GM21576 (cell line): ENCODE measurements around the gene ANTXR1.
"Not testable (repeated sequence)": the region's sequence is repeated elsewhere in the genome, so short reads cannot be mapped to it uniquely, and the experiment has no call there.

ENCODE experiments used
- ATAC-seq: cut with Tn5 transposase; IDR thresholded peaks from one replicate; pipeline ENCODE4 v1.9.1; 2021; ENCODE audit warnings: mild to moderate bottlenecking, moderate library complexity; ENCODE audit not compliant: unreplicated experiment

The ANTXR1 gene

DNA sequence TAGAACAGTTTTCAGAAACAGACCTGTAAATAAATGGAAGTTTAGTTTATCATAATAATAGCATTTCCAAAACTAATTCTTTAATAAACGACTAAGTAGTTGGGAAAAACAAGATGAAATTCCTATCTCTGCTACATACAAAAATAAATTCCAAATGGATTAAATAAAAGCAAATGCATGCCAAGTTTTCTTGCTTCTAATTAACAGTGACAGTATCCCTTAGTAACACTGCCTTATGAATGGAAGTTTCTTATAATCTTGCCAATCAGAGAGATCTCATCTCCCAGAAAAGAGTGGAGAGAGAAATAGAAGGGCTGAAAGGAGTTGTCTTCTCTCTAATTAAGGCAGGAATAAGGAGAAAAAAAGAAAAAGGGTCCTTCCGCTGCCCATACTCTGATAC is 240.1 kb downstream of the ANTXR1 start:
- no peak for ATAC-seq

DNA sequence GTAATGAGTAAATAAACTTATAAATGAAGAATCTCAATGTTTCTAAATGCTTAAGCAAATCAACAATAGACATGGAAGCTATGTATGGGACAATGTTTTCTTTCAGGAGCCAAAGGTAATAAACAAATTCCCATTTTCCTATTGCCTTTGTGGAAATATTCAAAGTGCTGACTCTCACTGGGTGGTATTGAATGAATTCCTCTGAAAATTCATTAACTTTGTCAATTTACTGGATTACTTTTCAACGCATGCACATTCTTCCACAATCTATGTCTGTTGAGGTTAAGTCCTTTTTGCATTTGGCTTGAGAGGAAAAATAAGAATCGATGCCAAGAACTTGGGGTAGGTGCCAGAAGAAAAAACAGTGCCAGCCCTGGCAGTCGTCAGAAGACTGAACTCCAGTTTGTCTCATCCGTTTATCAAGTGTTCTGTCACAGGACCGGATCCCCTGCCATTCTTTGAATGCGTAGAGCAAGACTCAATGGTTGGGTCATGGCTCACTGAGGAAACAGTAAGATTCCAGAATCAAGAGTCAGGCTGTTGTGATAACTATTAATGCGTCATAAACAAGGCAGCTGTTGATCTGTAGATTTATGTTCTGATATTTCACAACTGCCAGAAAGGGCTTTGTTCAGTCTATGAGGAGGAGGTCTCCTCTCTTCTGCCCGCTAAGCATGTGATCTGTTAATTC is 240.8 kb downstream of the ANTXR1 start:
- ATAC-seq = no peak

DNA sequence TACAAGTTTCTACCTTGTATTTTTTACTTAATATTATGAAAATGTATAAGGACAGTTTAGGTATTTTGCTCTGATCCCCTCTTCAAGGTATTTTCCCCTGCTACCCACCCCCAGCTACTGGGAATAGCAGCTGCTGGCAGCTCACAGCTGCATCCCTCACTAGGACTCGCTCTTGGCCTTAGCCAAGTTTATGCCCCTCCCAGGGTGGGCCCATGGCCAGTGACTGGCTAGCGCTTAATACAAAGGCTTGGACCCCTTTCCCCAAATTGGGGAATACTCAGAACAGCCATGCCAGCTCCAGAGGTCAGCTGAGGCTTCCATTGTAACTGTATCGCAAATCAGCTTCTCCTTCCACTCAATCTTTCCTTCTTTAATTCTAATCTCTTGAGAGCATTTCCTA is 242.8 kb downstream of the ANTXR1 start:
- no peak for ATAC-seq

DNA sequence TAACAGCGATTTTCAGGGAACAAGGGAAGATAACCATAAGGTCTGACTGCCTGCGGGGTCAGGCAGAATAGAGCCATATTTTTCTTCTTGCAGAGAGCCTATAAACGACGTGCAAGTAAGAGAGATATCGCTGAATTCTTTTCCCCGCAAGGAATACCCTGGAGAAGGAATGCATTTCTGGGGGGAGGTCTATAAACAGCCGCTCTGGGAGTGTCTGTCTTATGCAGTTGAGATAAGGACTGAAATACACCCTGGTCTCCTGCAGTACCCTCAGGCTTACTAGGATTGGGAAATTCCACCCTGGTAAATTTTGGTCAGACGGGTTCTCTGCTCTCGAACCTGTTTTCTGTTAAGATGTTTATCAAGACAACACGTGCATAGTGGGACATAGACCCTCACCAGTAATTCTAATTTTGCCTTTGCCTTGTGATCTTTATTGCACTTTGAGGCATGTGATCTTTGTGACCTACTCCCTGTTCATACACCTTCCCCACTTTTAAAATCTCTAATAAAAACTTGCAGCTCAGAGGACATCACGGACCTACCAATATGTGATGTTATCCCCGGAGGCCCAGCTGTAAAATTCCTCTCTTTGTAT is 247.1 kb downstream of the ANTXR1 start:
- ATAC-seq = not testable (repeated sequence)

DNA sequence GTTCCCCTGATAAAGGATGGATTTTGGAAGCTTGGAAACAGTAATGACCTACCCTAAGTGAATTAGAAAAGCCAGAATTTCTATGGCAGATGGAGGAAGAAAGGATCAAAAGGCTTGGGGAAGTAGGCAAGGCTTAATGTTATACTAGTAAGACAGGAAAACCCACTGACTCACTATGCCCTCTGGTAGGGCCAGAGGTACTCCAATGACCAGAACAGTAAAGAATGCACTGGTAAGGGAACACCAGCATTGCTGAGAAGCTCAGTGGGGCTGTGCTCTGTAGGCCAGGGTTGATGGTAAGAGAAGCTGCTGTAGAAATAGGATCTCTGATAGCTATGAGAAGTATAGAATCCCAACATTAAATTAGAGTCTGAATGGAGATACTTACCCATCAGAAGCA is 247.7 kb downstream of the ANTXR1 start:
- ATAC-seq = no peak

DNA sequence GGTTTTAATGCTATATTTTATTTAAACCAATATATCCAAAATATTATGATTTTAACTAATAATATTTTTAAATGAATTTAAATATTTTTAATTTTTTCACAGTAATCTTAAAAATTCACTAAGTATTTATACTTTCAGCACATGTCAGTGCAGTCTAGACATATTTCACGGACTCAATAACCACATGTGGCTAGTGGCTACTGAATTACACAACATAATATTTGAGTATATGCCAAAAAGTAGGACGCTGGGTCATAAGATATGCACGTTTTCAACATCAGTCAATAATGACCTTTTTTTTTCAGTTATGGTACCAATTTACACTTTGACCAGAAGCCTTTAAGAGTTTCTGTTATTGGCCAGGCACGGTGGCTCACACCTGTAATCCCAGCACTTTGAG is 256.4 kb downstream of the ANTXR1 start:
- ATAC-seq = no peak

DNA sequence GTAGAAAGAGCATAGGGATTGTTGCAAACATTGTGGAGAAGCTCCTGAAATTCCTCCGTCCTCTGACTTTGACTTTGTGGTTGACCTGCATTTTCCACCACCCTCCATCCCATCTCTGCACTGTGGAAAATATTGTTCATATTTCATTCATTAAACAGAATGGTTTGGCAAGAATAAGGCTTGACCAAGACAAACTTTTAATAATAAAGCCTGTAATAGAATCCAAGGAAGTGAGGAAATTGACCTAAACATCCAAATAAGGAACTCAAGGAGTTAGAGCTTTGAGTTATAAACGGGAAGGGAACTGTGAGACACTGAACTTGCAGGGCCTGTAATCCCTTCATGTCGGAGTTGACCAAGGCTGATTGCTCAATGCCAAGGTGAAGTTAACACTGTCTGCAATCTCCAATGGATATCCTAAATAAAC is 258.9 kb downstream of the ANTXR1 start:
- no peak for ATAC-seq

DNA sequence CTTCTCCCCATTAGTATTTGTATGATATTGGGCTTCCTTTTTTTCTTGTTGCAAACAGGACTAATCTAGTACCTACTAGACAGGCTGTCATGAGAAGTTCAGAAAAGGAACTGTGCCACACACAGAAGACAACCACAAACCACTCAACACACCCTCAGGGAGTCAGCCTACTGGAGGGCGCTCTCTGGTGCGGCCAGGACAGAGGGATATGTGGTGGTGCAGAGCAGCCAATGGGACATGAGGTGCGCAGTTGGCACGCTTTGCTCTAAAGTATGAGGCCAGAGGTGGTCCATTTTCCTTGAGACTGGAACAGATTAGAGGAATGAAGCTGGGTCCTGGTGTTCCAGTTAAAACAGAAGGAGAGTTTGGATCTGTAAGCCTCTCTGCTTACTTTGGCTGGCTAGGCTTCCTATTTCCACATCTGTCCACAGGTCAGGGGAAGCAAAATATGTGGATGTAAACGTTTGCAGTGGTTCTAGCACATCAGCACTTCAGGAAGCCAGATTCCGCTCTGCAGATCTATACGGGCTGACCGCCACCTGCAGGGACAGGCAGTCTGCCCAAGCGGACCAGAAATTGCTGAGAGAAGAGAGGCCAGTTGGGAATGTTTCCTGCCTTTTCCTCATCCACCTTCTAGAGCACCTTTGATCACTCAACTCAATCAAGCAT is 260.0 kb downstream of the ANTXR1 start:
- ATAC-seq = no peak

DNA sequence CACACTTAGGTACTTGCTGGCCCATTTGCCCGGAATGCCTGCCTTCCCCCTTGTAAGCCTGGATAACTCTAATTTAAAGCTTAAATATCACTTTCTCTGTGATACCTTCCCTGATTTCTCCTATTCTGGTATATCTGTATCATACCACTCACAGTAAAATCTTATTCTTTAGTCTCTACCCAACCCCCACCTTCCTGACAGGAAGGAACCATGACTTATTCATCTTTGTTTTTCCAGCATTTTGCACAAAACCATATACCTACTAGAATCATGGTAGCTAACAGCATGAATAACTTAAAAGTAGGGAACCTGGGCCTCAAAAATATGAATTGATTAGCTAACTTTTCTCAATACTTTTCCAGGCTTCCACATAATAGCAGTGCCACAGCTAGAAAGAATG is 262.5 kb downstream of the ANTXR1 start:
- ATAC-seq = no peak

DNA sequence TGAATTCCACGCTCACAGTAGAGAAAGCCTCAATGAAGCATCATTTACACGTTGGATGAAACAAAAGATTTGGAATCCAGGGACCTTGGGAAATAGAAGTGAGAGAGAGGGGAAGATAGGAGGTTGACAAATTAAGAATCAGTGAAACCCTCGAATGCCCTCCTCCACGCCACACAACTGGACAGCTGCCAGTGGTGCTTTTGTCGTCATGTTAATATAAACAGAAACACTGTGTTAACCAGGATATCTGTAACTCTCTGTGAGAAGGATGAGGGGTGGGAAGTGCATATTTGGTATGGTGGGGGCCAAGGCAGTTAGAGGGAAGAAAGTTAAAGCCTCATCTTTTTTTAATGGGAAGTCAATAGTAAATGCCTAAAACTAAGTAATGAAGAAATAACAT is 265.4 kb downstream of the ANTXR1 start:
- ATAC-seq = no peak

DNA sequence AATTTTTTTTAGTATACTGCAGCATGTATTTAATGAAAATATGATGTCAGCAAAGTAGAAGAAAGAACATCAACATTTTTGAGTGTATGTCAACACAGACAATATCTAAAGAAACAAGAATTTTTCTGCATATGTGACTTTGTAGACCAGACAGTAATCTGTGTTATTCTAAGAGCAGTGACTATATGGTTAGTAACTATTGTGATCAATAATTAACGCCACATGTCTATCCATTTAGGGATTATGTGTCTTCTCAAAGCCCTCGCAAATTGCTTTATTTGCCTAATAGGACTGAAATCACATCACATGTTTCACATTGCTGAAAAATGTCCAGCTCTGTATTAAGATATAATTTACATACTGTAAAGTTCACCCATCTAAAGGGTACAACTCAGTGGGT is 266.2 kb downstream of the ANTXR1 start:
- ATAC-seq = no peak

DNA sequence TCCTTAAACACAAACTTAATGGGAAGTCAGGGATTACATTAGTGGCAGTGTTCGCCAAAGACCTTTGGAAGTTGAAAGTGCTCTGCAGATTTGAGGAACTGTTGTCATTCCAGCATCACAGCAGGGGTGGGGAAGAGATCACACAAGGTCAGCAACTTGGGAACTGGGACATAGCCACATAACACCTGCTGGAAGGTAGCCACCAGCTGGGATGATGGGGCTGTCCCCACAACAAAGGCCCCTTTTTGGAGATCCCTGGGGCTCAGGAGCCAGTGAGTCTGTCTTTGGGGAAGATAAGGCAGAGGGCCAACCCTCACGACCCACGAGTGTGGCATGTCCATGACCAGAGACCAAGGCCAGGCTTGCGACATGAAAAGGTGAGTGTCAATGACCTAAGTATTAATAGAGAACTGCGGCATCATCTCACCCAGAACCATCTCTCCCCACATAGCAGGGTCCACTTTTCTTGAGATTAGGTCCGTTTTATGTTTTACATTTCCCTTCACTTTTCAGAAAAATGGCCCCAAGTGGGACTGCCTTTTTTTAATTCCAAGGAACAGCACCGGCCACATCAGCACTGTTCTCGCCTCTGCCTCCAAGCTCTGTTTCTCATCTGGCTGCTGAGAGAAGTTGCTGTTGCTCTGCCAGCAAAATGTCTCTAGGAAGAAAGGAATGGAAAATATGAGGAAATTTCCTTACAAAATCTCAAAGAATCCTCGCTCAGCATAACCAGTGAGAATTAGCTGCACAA is 267.1 kb downstream of the ANTXR1 start:
- no peak for ATAC-seq

DNA sequence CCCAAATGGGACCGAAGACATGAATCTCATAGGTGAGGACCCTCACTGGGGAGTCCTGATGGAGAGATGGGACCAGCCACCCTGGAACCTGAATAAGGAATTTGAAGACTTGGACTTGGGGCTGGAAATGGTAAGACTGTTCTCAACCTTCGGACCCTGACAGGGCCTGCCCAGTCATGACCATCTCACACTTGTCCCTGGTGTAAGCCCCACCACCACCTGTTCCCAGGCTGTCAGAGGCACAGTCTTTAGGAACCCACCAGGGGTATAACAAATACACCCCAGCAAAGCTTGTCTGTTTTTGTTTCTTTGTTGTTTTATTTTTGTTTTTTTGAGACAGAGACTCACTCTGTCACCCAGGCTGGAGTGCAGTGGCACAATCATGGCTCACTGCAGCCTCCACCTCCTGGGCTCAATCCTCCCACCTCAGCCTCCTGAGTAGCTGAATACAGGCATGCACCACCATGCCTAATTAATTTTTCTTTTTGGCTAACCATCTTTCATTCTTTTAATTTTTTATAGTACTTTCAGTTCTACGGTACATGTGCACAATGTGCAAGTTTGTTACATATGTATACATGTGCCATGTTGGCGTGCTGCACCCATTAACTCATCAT is 267.9 kb downstream of the ANTXR1 start:
- ATAC-seq = no peak

DNA sequence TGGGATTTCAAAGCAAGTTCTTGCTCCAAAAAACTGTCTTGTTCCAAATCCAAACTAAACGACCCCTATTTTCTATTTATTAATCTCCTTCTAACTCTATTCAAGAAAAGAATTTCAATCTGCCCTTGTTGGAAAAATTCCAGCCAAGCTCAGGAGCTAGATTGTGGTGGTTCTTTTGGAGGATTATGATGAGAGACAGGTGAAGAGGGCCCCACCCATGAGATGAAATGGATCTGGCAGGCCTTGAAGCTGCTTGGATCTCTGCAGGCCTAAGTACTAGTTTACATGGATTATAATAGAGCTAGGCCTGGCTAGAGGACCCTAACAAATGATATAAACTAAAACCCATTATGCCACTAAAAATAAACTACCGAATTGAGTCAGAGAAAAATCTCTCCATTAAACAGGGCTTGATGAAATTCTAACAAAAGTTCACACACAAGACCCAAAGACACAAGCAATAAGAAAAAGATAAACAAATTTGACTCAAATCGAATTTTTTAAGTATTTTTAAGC is 272.5 kb downstream of the ANTXR1 start:
- ATAC-seq = no peak

DNA sequence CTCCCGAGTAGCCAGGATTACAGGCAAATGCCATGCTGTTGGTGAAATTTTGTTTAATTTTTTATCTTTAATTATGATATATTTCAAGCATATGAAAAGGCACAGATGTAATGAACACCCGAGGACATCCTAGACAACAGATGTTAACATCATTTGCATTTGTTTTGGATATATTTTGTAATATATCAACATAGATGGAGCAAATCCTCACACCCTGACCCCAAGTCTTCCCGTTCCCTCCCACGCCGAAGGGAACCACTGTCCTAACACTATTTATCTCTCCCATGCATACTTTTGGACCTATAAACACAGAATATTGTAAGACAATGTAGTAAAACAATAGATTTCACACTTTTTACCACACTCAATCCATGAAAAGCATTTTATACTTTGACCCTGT is 274.6 kb downstream of the ANTXR1 start:
- no peak for ATAC-seq

DNA sequence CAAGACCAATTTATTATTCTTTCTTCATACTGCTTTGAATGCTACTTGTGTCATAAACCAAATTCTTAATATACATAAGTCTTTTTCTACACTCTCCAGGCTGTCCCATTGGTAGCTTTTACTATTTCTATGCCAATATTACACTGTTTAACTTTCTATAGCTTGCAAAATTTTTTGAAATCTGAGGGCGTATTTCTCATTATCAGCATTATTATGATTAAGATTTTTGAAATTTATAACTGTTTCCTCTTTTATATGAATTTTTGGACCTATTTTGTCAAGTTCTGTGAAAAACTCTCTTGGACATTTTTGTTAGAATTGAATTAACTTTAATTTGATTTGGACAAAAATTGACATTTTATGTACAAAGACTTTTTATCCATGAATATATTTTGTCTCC is 275.4 kb downstream of the ANTXR1 start:
- ATAC-seq = no peak

DNA sequence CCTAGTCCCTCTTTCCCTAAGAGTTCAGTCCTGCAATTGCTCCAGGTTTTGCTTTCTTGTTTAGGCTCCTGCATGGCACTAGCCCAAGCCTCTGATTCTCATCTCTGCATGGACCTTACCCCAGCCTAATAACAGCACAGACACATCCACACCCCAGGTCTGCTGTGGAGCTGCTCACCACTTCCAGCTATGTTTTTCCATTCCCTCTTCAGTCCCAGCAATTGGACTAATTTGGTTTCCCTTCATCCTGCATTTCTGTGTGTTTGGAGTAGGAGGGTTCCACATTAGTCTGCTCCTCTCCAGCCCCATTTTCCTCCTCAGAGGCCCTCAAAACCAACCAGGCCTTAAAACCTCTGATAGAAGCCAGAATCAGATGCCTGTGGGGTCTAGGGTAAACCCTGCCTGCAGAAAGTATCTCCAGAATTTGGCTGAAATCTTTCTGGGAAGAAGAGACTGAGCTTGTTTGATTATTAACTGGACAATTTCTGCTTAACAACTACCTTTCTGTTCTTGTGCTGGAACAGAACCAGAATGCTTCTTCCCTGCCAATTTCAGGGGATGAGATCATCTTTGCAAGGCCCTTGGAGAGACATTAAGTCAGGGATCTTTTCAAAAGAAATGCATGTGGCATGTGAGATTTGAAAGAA is 278.1 kb downstream of the ANTXR1 start:
- ATAC-seq = no peak

DNA sequence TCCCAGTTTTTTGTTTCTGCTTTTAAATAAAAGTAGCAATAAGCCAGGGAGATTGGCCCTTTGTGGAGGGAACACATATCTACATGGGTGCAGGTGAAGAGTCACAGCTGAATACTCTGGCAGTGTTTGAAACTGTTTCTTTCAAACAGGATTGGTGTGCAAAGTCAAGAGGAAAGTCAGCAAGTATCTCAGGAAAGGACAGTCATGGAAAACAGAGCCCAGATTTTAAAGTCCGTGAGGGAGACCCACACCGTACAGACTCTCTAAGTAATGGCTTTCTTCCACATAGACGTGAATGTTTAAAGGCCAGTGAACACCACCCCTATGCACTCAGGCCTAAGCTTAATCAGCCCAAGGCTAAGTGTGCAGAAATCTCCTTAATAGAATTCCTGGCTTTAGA is 278.7 kb downstream of the ANTXR1 start:
- no peak for ATAC-seq

DNA sequence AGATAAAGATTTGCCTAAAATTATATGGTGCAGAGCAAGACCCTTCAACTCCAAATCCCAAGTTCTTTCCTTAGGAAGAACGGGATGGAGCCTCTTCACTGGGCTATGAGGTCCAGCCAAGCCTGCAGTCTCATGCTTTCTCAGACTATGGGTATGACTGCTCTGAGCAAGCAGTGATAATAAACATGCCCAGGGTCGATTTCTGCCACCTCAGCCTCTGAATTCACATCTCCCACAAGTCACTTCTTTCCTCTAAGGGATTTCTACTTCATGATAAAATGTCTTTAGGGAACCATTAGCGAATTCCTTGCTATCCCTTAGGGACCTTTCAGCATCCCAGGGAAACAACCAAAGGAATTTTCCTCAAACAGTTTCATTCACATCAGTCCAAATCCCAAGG is 279.3 kb downstream of the ANTXR1 start:
- no peak for ATAC-seq

DNA sequence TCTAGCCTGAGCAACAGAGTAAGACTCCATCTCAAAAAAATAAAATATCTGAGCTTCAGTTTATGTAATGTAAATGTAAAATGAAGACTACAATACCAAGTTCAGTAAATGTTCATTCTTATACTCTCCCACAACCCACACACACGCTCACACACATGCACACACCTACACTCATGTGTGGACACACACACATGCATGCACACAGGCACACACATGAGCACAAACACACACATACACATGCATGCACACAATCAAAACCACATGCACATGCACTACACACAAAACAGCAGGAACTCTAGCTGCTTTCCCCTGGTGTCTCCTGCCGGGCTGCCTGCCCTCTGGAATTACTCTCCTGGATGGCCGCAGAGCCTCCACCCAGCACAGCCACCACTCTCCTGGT is 283.4 kb downstream of the ANTXR1 start:
- no peak for ATAC-seq

DNA sequence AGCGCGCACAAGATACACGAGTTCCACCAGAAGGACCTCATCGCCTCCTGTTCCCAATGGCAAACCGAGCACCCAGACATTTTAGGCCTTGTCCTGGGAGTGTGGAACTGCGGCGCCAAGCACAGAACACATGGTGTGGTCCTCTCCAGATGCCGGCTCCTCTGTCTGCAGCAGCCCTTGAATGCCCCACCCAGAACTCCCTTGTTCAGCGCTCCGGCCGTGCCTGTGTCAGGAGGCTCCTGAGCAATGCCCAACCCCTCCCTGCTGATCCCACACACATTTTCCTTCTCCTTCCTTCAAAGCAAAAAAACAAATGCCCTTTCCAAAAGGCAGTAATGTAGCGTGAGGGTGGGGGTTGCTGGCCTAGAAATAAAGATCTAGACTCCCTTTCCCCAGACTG is 284.2 kb downstream of the ANTXR1 start:
- ATAC-seq = no peak
